GM12874 (cell line): ENCODE results near the gene EXOC4.

Source experiments
- CTCF ChIP-seq: IDR thresholded peaks from 2 replicates; pipeline ENCODE4 v1.5.1; 2011; ENCODE audit warnings: low read depth, mild to moderate bottlenecking, control low read depth, low read length, moderate library complexity; ENCODE audit not compliant: insufficient read depth

Gene EXOC4

GRCh38 chr7:133987582-133987981, 734.7 kb downstream of the EXOC4 start:
- no peak for TF ChIP-seq CTCF

- TF ChIP-seq CTCF: no peak
Observed at GRCh38 chr7:133993547-133993946, 740.7 kb downstream of the EXOC4 start.

- TF ChIP-seq CTCF: no peak
Observed at GRCh38 chr7:133997463-133997862, 744.6 kb downstream of the EXOC4 start.

- TF ChIP-seq CTCF: no peak
Observed at GRCh38 chr7:133999178-133999577, 746.3 kb downstream of the EXOC4 start.

GRCh38 chr7:134004829-134005505, 752.1 kb downstream of the EXOC4 start:
- no peak for TF ChIP-seq CTCF

- TF ChIP-seq CTCF: no peak
Observed at GRCh38 chr7:134009314-134010110, 756.6 kb downstream of the EXOC4 start.

- no peak for TF ChIP-seq CTCF
Observed at GRCh38 chr7:134013249-134013648, 760.4 kb downstream of the EXOC4 start.
